NCI-H2081 treated with DMSO at 0.1 percent for 48 hours (cell line): ENCODE measurements around the gene MYH14.
"Not testable (repeated sequence)": the region's sequence is repeated elsewhere in the genome, so short reads cannot be mapped to it uniquely, and the experiment has no call there.

Experiments used
- DNase-seq: peaks from one replicate; lab custom pipeline; 2025; lab: John Stamatoyannopoulos, UW

MYH14 gene

DNA sequence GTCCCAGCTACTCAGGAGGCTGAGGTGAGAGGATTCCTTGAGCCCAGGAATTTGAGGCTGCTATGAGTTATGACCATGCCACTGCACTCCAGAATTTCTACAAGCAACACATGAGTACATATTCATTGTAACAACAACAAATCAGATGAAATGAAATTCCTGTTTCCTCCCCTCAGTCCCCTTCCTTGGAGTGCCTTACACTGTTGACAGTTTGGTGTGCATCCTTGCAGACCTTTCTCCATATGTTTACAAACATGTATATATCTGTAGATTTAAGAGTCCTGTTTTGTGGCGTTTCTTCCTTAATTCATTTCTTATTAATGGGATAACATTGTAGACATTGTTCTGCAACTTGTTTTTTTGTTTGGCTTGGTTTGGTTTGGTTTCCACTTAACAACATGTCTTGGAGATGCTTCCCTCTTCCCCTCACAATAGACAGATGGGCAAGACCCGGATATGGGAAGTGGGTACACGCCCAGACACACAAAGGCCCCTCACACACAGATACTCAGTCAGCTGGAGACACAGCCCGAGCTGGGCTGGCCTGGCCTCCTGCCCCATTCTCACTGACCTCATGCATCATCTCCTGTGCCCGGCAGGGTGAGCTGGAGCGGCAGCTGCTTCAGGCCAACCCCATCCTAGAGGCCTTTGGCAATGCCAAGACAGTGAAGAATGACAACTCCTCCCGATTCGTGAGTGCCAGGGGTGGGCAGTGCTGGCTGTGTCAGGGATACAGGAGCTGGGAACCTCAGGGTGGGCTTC lies 21.7 kb downstream of the MYH14 start:
- no peak for DNase-seq

- no peak for DNase-seq
Measured at GRCh38 chr19:50226536-50226935, 23.1 kb downstream of the MYH14 start.

DNA sequence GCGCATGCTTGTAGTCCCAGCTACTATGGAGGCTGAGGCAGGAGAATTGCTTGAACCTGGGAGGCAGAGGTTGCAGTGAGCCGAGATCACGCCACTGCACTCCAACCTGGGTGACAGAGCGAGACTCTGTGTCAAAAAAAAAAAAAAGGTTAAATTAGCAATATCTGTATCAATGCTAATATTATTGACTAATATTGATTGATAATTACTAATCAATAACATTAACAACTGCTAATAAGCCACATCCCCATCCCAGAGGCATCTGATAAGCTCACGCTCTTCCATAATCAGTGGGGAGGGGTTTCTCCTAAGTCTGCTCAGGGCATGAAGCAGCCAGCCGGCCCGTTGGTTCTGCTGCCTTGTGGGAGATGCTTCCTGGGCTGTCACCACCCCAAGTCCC lies 24.7 kb downstream of the MYH14 start:
- DNase-seq, result not testable (repeated sequence)

DNA sequence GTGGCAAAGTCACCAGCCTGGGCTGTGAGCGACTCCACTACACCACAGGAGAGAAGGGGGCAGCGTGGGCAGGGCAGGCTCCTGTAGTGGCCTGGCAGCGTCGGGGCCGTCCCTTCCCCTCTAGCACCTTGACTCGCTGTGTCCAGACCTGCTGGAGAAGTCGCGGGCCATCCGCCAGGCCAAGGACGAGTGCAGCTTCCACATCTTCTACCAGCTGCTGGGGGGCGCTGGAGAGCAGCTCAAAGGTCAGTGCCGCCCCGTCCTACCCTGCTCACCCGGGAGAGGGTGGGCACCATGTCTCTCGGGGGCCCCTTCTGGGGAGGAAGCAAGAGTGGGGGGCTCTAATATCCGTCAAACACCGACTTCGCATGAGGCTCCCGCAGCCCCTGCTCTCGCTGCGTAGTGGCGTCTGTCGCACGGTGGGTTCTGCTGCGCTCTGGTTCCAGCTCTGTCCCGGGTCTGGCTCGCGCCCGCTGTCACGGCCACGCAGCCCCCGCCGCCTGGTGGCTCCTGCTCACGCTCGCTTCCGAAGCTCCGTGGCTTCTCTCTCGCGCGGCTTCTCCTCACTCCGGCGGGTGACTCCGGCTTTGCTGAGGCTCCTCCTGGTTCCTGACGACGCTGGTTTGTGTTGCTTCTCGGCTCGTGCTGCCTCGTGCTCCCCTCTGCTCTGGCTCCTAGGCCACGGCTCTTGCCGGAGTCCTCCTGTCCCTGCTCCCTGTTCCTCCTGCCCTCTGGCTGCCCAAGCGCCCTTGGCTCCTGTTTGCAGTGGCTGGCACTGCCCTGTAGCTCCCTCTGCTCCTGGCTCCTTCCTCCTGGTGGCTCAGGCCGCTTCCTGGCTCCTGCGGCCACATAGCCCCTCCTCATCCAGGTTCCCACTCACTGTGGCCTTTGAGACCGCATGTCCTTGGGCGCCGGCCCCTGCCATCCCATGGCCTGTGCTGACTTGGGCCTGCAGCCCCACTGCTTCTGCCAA lies 27.2 kb downstream of the MYH14 start:
- DNase-seq, result no peak

- DNase-seq, result not testable (repeated sequence)
Measured at GRCh38 chr19:50231417-50231816, 28.0 kb downstream of the MYH14 start.

DNA sequence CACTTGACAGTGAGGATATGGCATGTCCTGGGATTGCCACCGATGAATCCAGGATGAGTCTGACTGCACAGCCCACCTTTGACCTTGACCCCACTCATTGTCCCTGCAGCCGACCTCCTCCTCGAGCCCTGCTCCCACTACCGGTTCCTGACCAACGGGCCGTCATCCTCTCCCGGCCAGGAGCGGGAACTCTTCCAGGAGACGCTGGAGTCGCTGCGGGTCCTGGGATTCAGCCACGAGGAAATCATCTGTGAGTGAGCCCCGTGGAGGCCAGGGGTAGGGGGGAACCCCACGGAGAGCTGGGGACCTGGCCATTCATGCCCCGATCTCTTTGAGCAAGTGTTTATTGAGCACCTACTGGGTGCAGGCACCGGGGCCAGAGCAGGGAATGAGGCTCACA lies 28.4 kb downstream of the MYH14 start:
- DNase-seq, result no peak

- DNase-seq, result no peak
Measured at GRCh38 chr19:50232600-50232999, 29.2 kb downstream of the MYH14 start.

- DNase-seq, result no peak
Measured at GRCh38 chr19:50233308-50233910, 30.0 kb downstream of the MYH14 start.

GRCh38 chr19:50237493-50237892 lies 34.1 kb downstream of the MYH14 start:
- not testable (repeated sequence) for DNase-seq

- DNase-seq, result no peak
Measured at GRCh38 chr19:50238043-50238442, 34.6 kb downstream of the MYH14 start.

- DNase-seq, result no peak
Measured at GRCh38 chr19:50239921-50240590, 36.6 kb downstream of the MYH14 start.

DNA sequence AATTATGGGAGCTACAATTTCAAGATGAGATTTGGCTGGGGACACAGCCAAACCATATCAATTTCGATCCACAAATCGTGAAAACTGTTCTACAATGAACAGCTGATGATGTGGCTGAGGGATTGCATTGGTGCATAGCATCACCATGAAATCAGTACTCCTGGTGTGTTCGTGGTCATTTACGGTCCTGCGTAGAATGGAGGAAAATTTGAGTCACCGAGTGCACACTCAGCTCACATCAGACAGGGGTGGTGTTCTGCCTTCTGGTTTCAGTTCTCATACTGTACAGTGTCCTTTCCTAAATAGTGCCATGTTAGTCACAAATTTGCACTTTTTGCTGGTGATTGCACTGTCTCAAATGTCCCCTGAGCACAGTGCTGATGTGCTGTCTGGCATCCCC lies 39.2 kb downstream of the MYH14 start:
- DNase-seq, result no peak

DNA sequence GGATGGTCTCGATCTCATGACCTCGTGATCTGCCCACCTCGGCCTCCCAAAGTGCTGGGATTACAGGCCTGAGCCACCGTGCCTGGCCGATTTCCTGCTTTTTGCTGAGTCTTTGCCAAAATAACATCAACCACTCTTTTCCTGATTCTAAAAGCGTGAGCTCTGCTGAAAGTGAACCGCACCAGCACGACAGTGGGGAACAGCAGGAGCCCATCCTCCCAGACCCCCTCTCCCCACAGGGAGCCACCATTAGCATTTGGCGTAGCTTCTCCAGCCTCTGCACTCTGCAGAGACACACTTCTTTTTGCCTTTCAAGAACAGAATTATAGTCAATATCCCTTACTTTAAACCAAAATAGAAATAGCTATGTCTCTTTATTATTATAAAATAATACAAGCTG lies 41.3 kb downstream of the MYH14 start:
- no peak for DNase-seq

GRCh38 chr19:50248413-50248812 lies 45.0 kb downstream of the MYH14 start:
- no peak for DNase-seq

GRCh38 chr19:50248826-50249225 lies 45.4 kb downstream of the MYH14 start:
- DNase-seq, result no peak

- DNase-seq, result no peak
Measured at GRCh38 chr19:50249636-50250035, 46.2 kb downstream of the MYH14 start.

DNA sequence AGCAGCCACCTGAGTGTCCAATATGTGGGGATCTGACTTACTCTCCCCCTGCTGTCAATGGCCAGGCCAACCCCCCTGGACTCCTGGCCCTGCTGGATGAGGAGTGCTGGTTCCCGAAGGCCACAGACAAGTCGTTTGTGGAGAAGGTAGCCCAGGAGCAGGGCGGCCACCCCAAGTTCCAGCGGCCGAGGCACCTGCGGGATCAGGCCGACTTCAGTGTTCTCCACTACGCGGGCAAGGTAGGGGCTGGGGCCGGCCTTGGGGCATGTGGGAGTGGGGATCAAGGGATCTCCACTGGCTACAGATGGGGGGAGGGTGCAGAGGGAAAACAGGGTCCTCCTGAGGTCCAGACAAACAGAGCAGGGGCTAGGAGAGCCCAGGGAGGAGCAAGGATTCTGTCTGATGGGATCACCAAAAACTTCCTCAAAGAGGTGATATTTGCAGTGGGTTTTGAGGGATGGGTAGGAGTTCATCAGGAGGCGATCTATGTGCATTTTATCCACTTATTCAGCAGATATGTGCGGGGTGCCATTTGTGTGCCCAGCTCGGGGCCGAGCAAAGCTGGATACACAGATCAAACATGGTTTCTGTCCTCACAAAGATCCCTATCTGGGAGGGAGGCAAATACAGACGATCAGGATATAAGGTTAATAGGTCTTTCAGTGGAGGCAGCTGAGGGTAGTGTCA lies 47.2 kb downstream of the MYH14 start:
- no peak for DNase-seq

GRCh38 chr19:50252111-50252886 lies 48.9 kb downstream of the MYH14 start:
- DNase-seq, result no peak

- DNase-seq, result no peak
Measured at GRCh38 chr19:50252887-50253268, 49.5 kb downstream of the MYH14 start.

DNA sequence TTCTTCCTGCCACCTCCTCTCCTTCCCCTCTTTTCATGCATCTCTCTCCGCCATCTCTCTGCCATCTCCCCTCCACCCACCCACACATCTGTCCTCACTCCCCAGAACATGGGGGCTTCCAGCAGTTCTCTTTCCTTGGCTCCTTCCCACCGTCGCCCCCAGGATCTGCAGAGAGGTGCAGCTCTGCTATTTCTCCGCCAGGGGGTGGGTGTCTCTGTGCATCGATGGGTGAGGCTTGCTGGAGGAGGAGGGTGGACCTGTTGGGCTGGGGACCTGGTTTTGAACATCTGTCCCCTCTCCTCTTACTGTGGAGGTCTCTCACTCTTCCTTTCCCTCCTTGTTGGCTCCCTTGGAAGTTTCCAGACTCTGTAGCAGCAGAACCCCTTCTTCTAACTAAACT lies 51.7 kb downstream of the MYH14 start:
- DNase-seq, result no peak

- DNase-seq, result no peak
Measured at GRCh38 chr19:50257141-50257540, 53.7 kb downstream of the MYH14 start.
